Neural progenitor cell (in vitro differentiated cells): Measurements from ENCODE around the gene CTNNA3.

ENCODE experiments used
- EZH2 ChIP-seq: fragments of 200-600 bp; sonication (generic); IDR thresholded peaks from 2 replicates; pipeline ENCODE4 v1.6.1; 2017; ENCODE audit warnings: antibody characterized with exemption, mild to moderate bottlenecking, moderate library complexity
- TF ChIP-seq, protein P1 (sequence below): fragments of 200-600 bp; sonication (generic); IDR thresholded peaks from 2 replicates; pipeline ENCODE4 v1.5.1; 2017; ENCODE audit warnings: antibody characterized with exemption, mild to moderate bottlenecking

DNA sequence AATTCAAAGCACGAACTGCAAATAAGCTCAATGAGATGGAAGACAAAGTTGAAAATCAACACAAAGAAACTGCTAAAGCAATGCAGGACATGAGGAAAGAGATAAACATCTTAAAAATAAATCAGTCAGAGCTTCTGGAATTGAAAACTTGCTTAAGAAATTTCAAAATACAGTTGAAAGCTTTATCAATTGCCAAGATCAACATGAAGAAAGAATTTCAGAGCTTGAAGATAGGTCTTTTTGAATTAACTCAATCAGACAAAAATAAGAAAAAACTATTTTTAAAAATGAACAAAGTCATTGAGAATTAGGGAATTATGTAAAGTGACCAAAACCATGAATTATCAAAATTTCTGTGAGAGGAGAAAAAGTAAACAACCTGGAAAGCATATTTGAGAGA, 218.1 kb downstream of the CTNNA3 start:
- TF ChIP-seq EZH2 = no peak
- TF ChIP-seq, protein P1, sequence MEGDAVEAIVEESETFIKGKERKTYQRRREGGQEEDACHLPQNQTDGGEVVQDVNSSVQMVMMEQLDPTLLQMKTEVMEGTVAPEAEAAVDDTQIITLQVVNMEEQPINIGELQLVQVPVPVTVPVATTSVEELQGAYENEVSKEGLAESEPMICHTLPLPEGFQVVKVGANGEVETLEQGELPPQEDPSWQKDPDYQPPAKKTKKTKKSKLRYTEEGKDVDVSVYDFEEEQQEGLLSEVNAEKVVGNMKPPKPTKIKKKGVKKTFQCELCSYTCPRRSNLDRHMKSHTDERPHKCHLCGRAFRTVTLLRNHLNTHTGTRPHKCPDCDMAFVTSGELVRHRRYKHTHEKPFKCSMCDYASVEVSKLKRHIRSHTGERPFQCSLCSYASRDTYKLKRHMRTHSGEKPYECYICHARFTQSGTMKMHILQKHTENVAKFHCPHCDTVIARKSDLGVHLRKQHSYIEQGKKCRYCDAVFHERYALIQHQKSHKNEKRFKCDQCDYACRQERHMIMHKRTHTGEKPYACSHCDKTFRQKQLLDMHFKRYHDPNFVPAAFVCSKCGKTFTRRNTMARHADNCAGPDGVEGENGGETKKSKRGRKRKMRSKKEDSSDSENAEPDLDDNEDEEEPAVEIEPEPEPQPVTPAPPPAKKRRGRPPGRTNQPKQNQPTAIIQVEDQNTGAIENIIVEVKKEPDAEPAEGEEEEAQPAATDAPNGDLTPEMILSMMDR = no peak
